ENCODE measurements around the gene LRP10. TPM values are rescaled to one million over a fixed set of nuclear protein-coding genes. Genes with fewer than 3 reads are reported as not detected.

The LRP10 gene
- total and polyA plus RNA-seq, 2 of the 4 experiments (the other 2 are of a cell fraction): 25.1 to 118 TPM

GRCh38 chr14:22830443-22831010 is 41.0 kb upstream of the LRP10 start:
- H2AFZ ChIP-seq (replicated peaks; ENCODE audit: low read length, poor library complexity): no peak overlapping the region
- CTCF ChIA-PET: interaction anchor here (0.6 to 1.6 kb wide), 5 partner anchors 18 to 109 kb away, joined by 3 to 5 read pairs (median 3); no protein-coding TSS in a partner anchor
- peak overlapping the region; percentile 42 for H2AK9ac ChIP-seq (replicated peaks; ENCODE audit: low read depth, low read length, poor library complexity)
- no peak overlapping the region for H2BK120ac ChIP-seq (ENCODE audit: low read depth, low read length)
- H4K8ac ChIP-seq (ENCODE audit: low read depth in 2 of 2, low read length in 2 of 2): peak overlapping the region in 1 of 2 experiments; percentile 79; a peak in 1 of 4 replicates
- no peak overlapping the region for H3K4ac ChIP-seq (ENCODE audit: low read depth, low read length)
- no peak overlapping the region for H3K18ac ChIP-seq (ENCODE audit: low read depth, low read length)
- BruUV-seq (replicated peaks): TSS peak; percentile 49
- POLR2A ChIA-PET (ENCODE audit: unreplicated experiment): interaction anchor here (0.6 to 1.0 kb wide), 4 partner anchors 10 to 65 kb away, joined by 3 read pairs; partner anchors contain the start of gene OXA1L
- no peak overlapping the region for H4K91ac ChIP-seq (ENCODE audit: insufficient read depth, low read depth, low read length)
- peak overlapping the region; percentile 85 for H3K4me2 ChIP-seq (ENCODE audit: low read depth, low read length)
- TF ChIP-seq ELK1 (IDR thresholded peaks at IDR 0.05; ENCODE audit: borderline replicate concordance, low read depth, low read length) (no peak), BHLHE40 (IDR thresholded peaks at IDR 0.05; ENCODE audit: low read depth, low read length) (no peak), MAFK (IDR thresholded peaks at IDR 0.05; ENCODE audit: low read depth, low read length) (no peak), RFX5 (IDR thresholded peaks at IDR 0.05; ENCODE audit: low read depth, low read length) (no peak), FOS (IDR thresholded peaks at IDR 0.05; ENCODE audit: low read depth, low read length) (no peak), USF2 (IDR thresholded peaks at IDR 0.05; ENCODE audit: low read depth, low read length) (no peak), CHD1 (IDR thresholded peaks at IDR 0.05; ENCODE audit: low read depth, low read length) (no peak)
- no peak for ATAC-seq (ENCODE audit: low read depth)
- no peak overlapping the region for H3K14ac ChIP-seq (replicated peaks; ENCODE audit: low read depth, low read length)
- H3K56ac ChIP-seq (ENCODE audit: extremely low read depth, insufficient read depth, low read length): peak overlapping the region; percentile 83; the same call in 1 of the 2 replicates
- H4K5ac ChIP-seq (ENCODE audit: low read depth, low read length): no peak overlapping the region
- no peaks in the 10 kb centered on the region for H3K27me3 ChIP-seq (ENCODE audit: control insufficient read depth, insufficient read depth, low read length)
- H2AK5ac ChIP-seq (ENCODE audit: low read depth, low read length): no peak overlapping the region
- peaks cover 8% of the 10 kb centered on the region for H3K36me3 ChIP-seq (ENCODE audit: control insufficient read depth, insufficient read depth, low read length)
- peak overlapping the region; percentile 95 for H3K4me3 ChIP-seq (ENCODE audit: insufficient read depth, low read depth, low read length)
- in situ Hi-C loops (cut with MboI; ENCODE audit: low sequenced_read_pairs) (no loop called here), intact Hi-C loops (cut with micrococcal nuclease) (no loop called here), dilution Hi-C loops (cut with HindIII; ENCODE audit: low sequenced_read_pairs, unreplicated experiment) (no loop called here)
- no peak overlapping the region; the same call in 1 of the 2 replicates for H2BK20ac ChIP-seq (ENCODE audit: low read depth, low read length)
- H3K79me1 ChIP-seq (ENCODE audit: low read depth in 1 of 2, low read length in 2 of 2): peaks cover 15 to 37% of the 10 kb centered on the region in 2 experiments
- H4K20me1 ChIP-seq (ENCODE audit: insufficient read depth, low read length): no peaks in the 10 kb centered on the region
- peak overlapping the region; percentile 84 for H3K9ac ChIP-seq (ENCODE audit: low read depth, low read length)
- peaks cover 4% of the 10 kb centered on the region for H3K4me1 ChIP-seq (ENCODE audit: control insufficient read depth, insufficient read depth, low read length)
- DNase-seq: no peak
- H2BK5ac ChIP-seq (ENCODE audit: low read depth, low read length, poor library complexity, severe bottlenecking): no peak overlapping the region
- H3K9me3 ChIP-seq (ENCODE audit: control insufficient read depth, insufficient read depth, low read length): no peaks in the 10 kb centered on the region
- WGBS, 2 experiments (ENCODE audit: extremely low coverage in 2 of 2, insufficient read length in 1 of 2): no CpG with 5 or more reads among the region's 3 CpGs
- H2BK15ac ChIP-seq (ENCODE audit: low read depth, low read length): no peak overlapping the region
- no peak overlapping the region; the same call in 1 of the 2 replicates for H3K27ac ChIP-seq (ENCODE audit: insufficient read depth, low read length)
- peak overlapping the region; percentile 73; the same call in 1 of the 2 replicates for H3K23ac ChIP-seq (ENCODE audit: low read depth, low read length)
- H3K9me1 ChIP-seq (ENCODE audit: insufficient read depth, low read length): 0 out of 2 replicates have a peak, but pooled peaks cover 4% of the 10 kb centered on the region
